Stimulated activated CD4-positive, alpha-beta T cell treated with anti-CD3 and anti-CD28 coated beads, TNF-alpha, amount 100 ng/mL, for 1 hour (primary cell): ENCODE results near the gene LRRIQ1.

Source experiments
- DNase-seq, 3 donors: peaks; one replicate each; pipeline ENCODE4 v3.0.0-alpha.2; 2020; ENCODE audit warnings: low read depth in 3 of 3, low spot score in 1 of 3

The LRRIQ1 gene

GRCh38 chr12:85279449-85280164 lies 243.5 kb downstream of the LRRIQ1 start:
- no peak for DNase-seq

DNA sequence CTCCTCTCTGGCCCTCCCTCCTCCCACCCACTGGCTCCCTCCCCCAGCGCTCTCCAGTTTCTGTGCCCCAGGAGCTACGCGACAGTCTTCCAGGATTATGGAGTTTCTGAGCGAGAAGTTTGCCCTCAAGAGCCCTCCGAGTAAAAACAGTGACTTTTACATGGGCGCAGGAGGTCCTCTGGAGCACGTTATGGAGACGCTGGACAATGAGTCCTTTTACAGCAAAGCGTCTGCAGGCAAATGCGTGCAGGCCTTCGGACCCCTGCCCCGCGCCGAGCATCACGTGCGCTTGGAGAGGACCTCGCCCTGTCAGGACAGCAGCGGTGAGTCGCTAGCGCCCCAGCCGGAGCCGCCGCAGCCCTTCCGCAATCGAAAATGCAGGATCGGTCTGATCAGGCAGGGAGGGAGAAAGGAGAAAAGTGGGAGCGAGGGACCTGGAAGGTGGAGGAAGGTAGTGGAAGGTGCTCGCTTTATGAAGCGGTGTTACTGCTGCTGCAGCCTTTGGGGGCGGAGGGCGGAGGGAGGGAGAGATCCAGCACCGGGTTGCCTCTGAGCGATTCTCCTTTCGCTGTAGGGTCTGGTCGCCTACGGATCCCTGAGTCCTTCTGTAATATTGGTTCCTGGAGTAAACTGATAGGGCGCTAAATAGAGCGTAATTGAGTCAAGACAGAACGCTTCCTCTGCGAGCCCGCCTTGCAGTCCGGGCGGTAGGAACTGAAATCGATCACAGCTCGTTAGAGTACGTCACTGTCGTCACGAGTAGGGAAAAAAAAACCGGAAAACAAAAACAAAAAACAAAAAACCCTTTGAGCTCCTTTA lies 244.2 kb downstream of the LRRIQ1 start, which contains the start of gene ALX1:
Gene ALX1, plus strand, starts transcription at position 56 of the 819 bp plus-strand sequence. Its CDS starts 42 bp downstream, at position 98.
- DNase-seq = no peak

DNA sequence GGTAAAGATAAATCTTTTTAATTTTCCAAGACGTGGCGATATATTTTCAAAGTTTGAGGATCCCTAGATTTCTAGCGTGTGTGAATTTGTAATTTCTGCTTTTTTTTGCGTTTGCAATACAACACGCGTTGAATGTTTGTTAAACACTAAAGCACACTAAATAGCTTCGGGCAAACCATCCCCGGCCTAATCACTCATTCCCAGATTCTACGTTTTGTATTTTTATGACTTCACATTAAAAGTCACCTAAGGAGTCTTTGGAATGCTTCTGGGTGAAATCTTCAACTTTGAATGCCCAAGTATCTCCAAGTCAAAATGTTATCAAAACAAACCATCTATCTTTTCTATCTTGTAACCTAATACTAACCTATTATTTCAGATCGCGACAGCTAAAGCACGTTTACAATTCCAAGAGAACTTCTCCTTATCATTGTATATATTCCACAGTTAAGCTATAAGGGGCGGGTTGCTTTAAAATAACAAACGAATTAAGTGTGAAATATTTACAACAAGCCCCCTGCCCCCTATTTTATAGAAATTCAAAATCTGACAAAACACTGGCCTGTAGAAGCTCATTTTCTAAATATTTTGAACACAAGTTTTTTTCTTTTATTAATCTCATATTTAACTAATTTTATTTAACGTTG lies 245.0 kb downstream of the LRRIQ1 start:
- DNase-seq = no peak

- no peak for DNase-seq
Observed at GRCh38 chr12:85281636-85282312, 245.6 kb downstream of the LRRIQ1 start.

- no peak for DNase-seq
Observed at GRCh38 chr12:85283560-85283959, 247.4 kb downstream of the LRRIQ1 start.
